GM19099 (cell line): ENCODE data around the gene TCF15.

Experiments
- POLR2A ChIP-seq: IDR thresholded peaks from 3 replicates; pipeline ENCODE4 v1.6.1; 2011; ENCODE audit warnings: low read depth; ENCODE audit not compliant: insufficient read length; ENCODE audit errors: extremely low read depth

Gene TCF15

GRCh38 chr20:577167-577791, 32.8 kb downstream of the TCF15 start:
- no peak for TF ChIP-seq POLR2A

- no peak for TF ChIP-seq POLR2A
Measured at GRCh38 chr20:576156-576555, 34.0 kb downstream of the TCF15 start.

- no peak for TF ChIP-seq POLR2A
Measured at GRCh38 chr20:575230-575629, 34.9 kb downstream of the TCF15 start.

- no peak for TF ChIP-seq POLR2A
Measured at GRCh38 chr20:574297-574942, 35.7 kb downstream of the TCF15 start.

GRCh38 chr20:573414-574296, 36.5 kb downstream of the TCF15 start:
- TF ChIP-seq POLR2A, result no peak

- no peak for TF ChIP-seq POLR2A
Measured at GRCh38 chr20:572727-573126, 37.4 kb downstream of the TCF15 start.

- no peak for TF ChIP-seq POLR2A
Measured at GRCh38 chr20:571754-572441, 38.2 kb downstream of the TCF15 start.

- TF ChIP-seq POLR2A, result no peak
Measured at GRCh38 chr20:568673-569415, 41.3 kb downstream of the TCF15 start.

- TF ChIP-seq POLR2A, result no peak
Measured at GRCh38 chr20:568097-568652, 41.9 kb downstream of the TCF15 start.

GRCh38 chr20:564192-564591, 45.9 kb downstream of the TCF15 start:
- no peak for TF ChIP-seq POLR2A

- no peak for TF ChIP-seq POLR2A
Measured at GRCh38 chr20:563187-563586, 46.9 kb downstream of the TCF15 start.

GRCh38 chr20:562232-562897, 47.7 kb downstream of the TCF15 start:
- TF ChIP-seq POLR2A, result no peak

GRCh38 chr20:561437-562231, 48.5 kb downstream of the TCF15 start:
- no peak for TF ChIP-seq POLR2A
